HG03457 (cell line): Measurements from ENCODE around the gene OR2V1.
"Not testable (repeated sequence)": the region's sequence is repeated elsewhere in the genome, so short reads cannot be mapped to it uniquely, and the experiment has no call there.

Experiments
- ATAC-seq: cut with Tn5 transposase; IDR thresholded peaks from one replicate; pipeline ENCODE4 v1.9.1; 2021; ENCODE audit warnings: moderate number of reproducible peaks; ENCODE audit not compliant: unreplicated experiment

Gene OR2V1

DNA sequence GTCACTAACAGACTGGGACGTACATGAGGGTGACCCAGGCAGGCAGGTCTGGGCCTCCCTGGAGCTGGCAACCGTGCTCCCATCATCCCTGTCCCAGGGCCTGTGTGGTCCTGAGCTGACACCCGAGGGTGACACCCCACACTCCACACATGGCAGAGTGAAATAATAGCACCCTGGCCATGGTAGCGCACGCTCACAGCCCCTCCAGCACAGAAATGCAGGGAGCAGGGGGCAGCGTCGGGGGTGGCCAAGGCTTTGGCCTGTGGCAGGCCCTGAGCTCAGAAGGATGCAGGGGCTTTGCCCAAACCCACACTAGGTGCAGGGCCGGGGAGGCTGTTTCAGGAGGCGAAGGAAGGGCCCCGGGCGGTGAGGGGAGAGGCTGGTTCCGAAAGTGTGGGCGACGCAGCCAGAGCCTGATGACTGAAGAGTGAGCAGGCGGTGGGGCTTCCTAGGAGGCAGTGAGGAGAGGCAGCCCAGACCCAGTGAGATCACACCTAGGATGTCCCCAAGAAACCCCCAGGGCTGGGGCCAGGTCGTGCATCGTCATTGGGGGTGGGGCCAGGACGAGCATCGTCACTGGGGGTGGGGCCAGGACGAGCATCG, 29.3 kb upstream of the OR2V1 start:
- ATAC-seq: no peak

DNA sequence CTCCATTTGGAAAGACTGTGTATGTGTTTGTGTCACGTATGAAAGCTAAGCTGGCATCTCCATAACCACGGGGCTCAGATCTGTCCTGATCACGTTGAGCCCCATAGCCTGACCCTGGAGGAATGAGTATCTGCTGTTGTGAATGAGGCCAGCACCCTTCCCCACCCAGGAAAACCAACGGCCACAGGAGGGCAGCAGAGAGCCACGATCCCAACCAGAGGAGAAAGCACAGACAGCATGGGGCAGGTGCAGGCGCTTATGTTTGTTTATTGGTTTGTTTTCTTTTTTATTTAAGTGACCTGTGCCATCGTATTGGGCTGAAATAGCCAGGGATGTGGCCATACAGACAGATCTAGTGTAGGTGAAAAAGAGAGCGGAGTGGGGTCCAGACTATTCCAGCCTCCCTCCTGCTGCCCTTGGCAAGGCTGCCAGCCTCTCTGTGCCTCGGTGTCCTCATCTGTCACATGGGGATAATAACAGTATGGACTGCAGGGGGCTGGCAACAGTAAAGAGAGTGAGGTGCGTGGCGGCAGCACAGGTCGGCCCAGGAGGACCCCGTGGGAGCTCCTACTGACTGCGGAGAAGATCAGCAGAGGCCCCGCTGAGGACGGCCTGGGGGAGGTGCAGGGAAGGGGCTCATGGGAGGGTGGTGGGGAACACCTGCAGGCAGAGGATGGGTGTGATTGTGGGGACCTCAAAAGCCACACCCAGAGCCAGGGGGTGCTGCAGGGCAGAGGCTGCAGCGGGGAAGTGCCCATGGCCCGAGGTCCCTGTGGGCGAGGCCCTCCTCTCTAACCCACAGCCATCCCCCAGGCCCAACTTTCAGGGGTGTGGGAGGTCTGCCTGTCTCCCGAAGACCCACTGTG, 28.6 kb upstream of the OR2V1 start:
- ATAC-seq: peak; percentile 46

DNA sequence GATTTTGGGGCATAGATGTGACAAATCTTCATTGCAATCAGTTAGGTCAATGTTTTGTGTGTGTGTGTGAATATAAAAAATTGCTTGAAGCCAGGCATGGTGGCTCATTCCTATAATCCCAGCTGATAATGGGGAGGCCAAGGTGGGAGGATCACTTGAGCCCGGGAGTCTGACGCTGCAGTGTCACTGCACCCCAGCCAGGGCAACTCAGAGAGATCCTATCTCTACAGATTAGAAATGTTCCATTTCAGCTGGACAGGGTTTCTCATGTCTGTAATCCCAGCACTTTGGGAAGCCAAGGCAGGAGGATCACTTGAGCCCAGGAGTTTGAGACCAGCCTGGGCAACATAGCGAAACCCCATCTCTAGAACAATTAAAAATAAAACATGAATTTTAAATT, 27.9 kb upstream of the OR2V1 start:
- ATAC-seq: no peak

DNA sequence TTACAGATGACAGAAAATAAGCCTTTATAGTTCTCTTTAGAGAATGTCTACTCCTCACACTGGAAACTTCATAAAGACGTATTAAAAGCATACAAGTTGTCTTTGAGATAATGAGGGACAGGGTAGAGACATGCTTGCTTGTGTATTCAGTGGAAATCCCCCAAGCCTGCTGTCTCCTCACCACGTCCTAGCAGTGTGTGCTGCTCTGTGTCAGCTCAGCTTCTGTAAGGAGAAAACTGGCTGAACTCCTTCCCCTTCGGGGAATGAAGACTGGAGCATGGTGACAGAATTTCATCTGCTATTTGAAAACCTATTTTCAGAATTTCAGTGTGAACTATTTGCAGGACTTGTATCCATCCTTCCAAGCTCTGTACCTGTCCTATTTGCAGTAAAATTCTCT, 25.8 kb upstream of the OR2V1 start:
- no peak for ATAC-seq

DNA sequence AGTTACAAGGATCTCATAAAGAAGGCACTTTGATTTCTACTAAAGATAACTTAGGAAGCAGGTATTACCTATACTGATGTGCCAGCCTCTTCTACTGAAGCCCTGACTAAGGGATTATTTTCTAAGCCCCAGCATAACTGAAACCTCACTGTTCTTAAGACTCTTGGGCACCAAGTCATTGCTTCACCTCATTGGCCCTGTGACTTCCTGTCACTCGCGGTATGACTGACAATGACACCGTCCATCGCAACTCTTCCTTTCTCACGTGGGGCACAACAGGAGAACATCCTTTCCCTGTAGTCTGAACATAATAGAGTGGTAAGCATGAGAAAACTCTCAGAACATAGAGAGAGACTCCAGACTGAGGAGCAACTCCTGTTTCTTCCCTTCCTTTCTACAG, 22.8 kb upstream of the OR2V1 start:
- ATAC-seq: no peak

DNA sequence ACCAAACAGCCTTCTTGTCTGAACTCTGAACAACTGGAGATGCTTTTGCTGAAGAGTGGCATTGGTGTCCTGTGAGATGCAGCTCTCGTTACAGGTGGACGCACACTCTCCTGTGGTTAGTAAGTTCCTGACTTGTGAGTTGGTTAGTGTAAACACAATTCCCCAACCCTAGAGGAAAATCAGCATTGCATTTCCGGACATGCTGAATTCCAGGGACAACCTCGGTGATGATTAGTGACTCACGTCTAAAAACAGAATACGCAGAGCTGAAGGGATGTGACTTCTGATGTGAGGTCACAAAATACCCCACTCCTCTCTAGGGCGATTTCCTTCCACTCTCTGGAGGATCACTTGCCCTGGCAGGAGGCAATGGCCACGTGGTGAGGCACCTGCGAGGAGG, 21.4 kb upstream of the OR2V1 start:
- ATAC-seq: no peak

DNA sequence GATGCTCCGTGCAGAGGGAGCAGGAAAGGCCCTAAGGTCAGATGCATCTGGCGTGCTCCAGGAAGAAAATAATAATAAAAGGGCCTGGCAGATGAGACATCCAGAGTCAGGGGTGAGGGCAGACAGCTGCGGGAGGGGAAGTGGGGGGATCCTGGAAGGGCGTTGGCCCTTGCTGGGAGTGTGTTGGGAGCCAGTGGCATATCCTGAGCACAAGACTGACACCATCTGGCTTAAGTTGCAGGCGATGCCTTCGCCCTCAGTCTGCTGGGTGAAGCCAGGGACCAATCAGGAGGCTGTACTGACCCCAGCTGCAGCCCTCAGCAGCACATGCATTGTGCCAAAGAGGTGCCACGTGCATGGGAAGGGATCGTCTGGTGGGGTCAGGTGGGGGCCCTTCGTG, 20.2 kb upstream of the OR2V1 start:
- ATAC-seq: no peak

DNA sequence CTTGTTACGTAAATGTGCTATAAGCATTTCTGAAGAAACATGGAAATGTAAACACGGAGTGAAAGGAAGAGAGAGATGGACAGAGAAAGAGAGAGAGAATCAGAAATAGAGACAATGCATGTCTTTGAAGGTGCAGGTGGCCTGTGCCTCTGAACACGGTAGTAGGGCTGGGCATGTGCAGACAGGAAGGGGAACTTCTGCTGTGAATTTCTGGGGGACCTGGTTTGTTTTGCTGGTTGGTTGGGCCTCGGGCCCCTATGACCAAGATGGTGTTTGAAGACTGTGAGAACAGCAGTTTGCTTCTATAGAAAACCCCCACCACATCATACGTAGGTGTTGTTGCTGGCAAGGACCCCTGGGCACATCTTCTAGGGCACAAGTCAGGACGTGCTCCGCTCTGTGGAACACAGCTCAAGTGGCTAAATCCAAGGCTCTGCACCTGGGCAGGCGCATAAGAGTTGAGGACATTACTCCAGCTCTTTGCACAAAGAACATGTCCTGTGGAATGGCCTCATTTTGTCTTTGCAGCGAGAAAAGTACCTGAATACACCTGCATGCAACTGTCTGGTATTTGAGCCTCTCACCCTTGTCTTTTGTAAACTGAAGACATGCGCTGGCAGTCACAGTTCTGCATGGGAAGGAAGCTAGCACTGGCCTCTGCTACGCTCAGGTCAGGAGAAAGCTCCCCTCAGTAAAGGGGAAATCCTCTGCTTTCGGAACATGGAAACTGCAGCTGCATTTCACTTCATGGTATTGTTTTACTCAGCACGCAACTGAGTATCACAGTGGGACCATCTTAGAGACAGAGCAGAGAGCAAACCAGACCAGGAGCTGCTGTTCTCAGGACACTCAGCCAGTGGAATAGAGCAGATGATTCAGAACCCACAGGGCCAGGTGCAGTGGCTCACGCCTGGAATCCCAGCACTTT, 19.1 kb upstream of the OR2V1 start:
- ATAC-seq: no peak

DNA sequence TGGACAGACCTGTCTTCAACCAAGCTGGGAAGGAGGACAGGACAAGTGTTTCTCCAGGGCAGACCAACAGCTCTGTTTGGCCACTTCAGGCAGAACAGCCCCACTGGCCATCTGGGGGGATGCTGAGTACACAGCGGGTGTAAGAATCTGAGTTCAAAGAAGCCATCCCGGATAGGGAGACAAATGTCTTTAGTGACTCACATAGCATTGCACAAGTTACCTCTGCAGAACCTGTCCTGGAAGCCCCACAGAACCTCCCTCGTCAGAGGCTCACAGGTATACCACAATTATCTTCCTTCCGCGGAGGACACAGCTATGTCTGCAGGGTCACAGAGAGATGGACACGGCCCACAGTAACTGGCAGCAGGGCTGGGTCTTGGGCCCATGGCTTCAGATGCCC, 18.4 kb upstream of the OR2V1 start:
- no peak for ATAC-seq

DNA sequence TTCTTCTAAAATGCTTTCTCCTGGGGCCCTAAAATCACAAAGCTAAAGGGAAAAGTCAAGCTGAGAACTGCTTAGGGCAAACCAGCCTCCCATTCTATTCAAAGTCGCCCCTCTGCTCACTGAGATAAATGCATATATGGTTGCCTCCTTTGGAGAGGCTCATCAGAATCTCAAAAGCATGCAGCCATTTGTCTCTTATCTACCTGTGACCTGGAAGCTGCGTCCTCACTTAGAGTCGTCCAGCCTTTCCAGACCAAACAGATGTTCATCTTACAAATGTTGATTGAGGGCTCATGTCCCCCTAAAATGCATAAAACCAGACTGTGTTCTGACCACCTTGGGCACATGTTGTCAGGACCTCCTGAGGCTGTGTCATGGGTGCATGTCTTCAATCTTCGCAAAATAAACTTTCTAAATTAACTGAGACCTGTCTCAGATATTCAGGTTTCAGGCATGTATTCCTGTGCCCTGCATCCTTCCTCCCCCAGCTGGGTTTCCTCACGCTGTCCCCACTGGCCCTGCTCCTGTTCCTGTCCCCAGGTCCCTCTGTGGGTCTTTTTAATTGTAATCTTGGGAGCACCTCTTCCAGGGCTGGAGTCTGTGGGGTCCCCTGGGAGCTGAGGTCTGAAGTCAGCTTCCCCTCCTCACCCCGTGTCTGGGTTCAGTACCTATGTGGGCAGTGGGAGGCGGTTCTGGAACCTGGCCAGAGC, 16.1 kb upstream of the OR2V1 start, which contains the start of gene OR2V2:
Gene OR2V2 (plus strand): TSS at position 660 of the 710 bp plus-strand sequence. CDS start 7,357 bp downstream, outside the sequence.
- ATAC-seq: not testable (repeated sequence)

DNA sequence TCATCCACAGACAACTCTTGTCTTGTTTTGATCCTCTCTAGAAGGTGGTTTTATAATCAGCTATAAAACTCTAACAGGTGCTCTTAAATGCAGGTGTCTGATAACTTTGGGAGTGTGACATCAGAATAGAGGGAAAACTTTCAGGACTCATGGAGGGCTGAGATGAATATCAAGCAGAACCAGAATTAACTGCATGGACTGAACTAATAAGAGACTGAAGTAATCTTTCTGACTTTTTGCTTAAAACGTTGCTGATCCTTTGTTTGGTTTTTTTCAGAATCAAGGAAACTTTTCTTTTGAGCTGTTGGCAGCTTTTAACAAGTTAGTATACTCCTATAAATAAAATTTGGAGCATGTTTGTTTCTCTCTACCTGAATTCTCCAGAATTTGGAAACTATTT, 14.2 kb upstream of the OR2V1 start:
- no peak for ATAC-seq

DNA sequence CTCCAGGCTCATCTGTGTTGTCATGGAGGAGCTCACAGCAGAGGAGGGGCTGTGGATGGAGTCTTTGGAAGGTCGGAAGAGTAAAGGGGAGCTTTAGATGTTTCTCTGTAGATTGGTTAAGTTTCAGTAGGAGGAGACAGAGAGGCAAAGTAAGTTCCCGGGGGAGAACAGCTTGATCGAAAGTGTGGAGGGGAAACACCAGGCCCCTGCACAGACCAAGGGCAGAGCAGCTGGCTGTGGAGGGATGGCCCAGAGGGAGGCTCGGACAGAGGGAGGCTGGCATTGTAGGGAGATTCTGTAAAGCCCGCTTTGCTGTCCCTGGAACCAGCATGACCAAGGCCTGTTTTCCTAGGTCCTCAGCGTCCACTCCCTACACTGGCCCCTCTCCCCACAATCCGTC, 11.1 kb upstream of the OR2V1 start:
- ATAC-seq: no peak

DNA sequence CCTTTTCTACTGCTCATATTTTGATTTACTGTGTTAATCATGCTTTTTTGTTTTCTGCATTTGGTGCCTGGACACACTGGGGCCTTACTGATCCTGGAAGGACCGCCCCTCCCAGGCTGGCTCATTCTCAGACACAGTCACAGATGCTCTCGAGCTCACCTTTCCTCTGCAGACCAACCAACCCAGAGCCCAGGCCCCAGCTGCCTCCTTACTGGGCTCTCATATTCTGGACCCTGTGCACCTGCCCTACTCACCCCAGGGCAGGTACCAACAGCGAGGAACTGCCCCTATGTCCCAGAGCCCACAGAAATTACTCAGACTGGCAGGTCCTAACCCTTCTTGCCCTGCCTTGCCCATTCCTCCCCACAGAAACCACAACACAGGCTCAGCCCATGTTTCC, 9.8 kb upstream of the OR2V1 start:
- ATAC-seq: no peak

DNA sequence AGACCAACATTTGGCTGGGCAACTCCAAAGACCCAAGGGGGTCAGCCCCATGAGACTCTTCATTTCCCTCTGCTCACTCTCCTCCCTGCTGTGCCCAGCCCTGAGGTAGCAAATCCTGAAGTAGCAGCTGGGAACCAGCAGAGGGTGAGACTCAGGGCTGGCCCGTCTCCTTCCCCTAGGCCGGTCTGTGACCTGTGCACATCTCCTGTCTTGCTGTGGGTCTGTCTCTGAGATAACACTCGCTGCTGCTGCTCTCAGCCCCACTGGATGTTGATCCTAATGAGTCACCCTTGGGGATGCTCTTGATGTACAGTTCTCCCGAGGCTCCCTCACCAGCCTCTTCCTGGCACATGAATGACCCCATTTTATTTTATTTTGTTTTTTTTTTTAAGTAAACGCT, 7.3 kb upstream of the OR2V1 start:
- ATAC-seq: no peak

DNA sequence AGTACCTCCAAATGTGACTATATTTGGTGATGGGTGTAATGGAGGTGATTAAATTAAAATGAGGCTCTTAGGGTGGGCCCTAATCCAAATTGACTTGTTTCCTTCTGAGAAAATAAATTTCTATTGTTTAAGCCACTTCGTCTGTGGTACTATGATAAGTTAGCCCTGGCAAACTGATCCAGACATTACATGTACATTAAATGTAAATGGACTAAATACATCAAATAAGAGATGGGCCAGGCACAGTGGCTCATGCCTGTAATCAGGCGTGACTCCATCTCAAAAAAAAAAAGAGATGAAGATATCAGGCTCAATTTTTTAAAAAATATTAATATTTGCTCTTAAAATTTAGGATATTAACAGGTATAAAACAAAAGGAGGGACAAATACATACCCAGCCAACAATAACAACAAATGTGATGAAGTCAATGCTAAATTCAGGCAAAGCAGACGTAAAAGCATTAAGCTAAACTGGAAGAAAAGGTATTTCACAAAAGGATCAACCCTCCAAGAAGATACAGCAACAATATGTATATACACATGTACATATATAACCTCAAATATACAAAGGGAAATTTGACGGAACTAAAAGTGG, 5.5 kb upstream of the OR2V1 start:
- ATAC-seq: no peak

DNA sequence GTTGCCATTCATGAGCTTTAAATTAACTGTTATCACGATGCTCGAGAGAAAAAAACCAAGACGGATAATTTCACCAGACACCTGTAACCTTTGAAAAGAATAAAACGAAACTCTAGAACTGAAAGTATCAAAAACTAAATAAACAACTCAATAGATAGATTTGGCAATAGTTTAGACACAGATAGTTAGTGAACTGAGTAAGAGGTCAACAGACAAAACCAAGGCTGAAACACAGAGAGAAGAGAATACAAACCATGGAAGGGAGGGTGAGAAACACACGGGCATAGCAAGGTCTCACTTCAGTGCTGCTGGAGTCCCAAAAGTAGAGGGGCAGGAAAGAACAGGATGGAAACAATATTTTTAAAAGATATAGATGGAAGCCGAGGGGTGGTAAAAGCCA, 3.3 kb upstream of the OR2V1 start:
- no peak for ATAC-seq

DNA sequence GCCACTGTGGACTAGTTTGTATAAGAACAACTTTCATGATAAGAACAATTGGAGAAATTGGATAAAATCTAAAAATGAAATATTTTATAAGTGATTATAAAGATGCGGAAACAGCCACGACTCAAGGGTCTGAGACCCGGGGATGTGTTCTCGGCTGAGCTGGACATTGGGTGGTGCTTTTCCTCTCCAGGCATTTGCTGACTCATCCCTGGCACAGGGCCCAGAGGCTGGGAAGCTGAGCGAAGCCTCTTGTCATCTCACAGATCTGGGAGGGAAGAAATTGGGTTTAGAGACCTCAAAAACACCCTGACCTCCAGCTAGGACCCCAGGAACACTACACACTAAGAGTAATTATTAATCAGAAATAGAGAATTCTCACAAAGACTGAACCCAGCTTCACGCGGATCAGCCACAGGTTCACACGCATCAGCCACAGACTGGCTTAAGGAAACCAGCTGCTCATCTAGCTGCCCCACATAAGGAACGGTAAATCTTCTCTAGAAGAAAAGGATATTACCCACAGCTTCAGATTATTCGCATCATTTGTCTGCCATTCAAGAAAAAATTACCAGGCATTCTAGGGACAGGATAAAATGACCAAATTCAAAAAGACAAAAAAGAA, 2.8 kb upstream of the OR2V1 start:
- ATAC-seq: no peak

DNA sequence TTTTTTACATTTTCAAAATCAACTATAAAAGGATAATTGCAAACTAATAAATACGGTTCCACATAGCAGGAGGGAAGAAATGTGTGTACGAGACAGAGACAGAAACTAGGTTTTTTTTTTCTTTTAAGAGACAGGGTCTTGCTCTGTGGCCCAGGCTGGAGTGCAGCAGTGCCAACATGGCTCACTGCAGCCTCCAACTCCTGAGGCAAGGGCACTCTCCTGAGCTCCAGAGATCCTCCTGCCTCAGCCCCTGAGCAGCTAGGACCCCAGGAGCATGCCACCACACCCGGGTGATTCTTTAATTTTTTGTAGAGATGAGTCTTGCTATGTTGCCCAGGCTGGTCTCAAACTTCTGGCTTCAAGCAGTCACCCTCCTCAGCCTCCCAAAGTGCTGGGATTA, 2.1 kb upstream of the OR2V1 start:
- no peak for ATAC-seq

DNA sequence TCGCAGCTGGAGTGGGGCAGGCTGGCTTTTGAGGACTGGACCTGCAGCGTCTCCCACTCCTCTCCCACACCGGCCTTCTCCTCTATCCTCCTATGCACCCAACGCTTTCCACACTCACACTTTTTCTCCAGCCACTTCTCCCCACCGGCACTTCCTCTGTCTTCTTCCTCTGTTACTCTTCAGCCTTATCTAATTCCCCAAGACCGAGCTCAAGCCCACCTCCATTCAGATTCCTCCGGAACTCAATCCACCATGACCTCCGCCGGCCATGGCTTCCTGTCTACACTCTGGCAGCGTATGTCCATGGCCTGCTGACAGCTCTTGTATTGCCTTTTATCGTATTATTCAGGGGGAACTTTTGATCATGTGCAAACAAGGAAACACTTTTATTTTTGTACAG, 545 bp upstream of the OR2V1 start:
- ATAC-seq: no peak

DNA sequence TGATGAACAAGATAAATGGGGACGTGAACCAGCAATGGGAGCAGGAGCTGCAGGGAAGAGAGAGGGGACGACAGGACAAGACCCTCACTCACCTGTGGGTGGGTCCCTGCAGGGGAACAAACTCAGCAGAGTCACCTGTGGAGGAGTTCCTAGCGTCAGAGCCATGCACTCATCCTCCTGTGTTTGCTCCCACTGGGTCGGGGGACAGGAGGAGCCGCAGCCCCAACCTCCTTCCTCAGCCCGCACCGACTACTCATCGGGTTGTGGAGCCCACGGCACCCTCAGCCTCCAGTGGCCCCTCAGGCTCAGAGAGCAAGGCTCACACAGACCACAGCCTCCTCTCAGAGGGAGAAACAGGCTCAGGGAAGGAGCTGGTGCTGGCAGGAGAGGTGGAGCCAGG, 888 bp downstream of the OR2V1 start:
- not testable (repeated sequence) for ATAC-seq
